OCI-LY7 (cell line): ENCODE results near the gene HLCS.

ENCODE experiments used
- CTCF ChIP-seq: fragments of 200-600 bp; sonication (generic); conservative IDR thresholded peaks from 2 replicates; pipeline ENCODE4 v1.5.1; 2014; ENCODE audit warnings: mild to moderate bottlenecking, antibody characterized with exemption, low read length, moderate library complexity, mixed read lengths
- EZH2phosphoT487 ChIP-seq: fragments of 200-600 bp; sonication (generic); IDR thresholded peaks from 2 replicates; pipeline ENCODE4 v1.6.1; 2018; ENCODE audit warnings: low read depth, borderline replicate concordance, mild to moderate bottlenecking, mixed run types, antibody characterized with exemption, low read length, moderate library complexity, mixed read lengths

GRCh38 chr21:36845070-36845469 lies 121.4 kb downstream of the HLCS start:
- TF ChIP-seq CTCF (no peak), EZH2phosphoT487 (no peak)
